Measurements from ENCODE around the gene ABHD16B. TPM values are rescaled to one million over a fixed set of nuclear protein-coding genes. Genes with fewer than 3 reads are reported as not detected.

The ABHD16B gene
- total and polyA plus RNA-seq, 2 donors (not counting 3 experiments of a cell fraction or from before 2014, with no cell fraction given) = not detected

DNA sequence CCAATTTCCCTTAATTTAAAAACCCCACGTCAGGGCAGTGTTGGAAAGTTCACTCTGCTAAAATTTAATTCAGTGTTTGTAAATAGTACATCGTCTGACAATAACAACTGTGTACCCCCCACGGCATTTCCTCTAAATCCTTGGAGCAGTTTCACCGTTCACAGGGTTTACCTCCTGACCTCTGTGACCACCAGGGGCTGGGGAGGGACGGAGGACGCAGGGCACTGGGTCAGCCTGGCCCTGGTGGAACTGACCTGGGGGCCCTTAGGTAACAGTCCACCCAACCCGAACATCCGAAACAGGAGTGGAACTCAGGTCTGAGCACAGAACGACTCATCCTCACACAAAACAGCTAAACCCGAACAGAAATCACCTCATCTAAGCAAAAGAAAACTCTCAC is 32.3 kb upstream of the ABHD16B start:
- intact Hi-C loops (cut with micrococcal nuclease) (loop anchor here (5.0 kb wide), 1 partner anchor 33 kb away; the partner anchor contains the start of gene ABHD16B), dilution Hi-C loops (cut with MboI; ENCODE audit: extremely low pct_ligation_motif_present, low sequenced_read_pairs) (no loop called here)
- DNase-seq (ENCODE audit: low read depth, low spot score) (no peak), FAIRE-seq (no peak)
- Histone ChIP-seq H4K20me1 (replicated peaks; ENCODE audit: control insufficient read depth, extremely low read depth, insufficient read depth, low read length) (no peaks in the 10 kb centered on the region), H3K4me2 (ENCODE audit: insufficient read depth, low read length) (no peak overlapping the region), H3K9me1 (replicated peaks; ENCODE audit: control insufficient read depth, extremely low read depth, insufficient read depth, low read length) (no peaks in the 10 kb centered on the region), H3K4me1 (ENCODE audit: control insufficient read depth, extremely low read depth, insufficient read depth, low read length) (peaks cover 7% of the 10 kb centered on the region), H3K79me2 (ENCODE audit: control insufficient read depth, insufficient read depth, low read length) (no peaks in the 10 kb centered on the region), H3K9ac (replicated peaks; ENCODE audit: extremely low read depth, insufficient read depth, low read length) (no peak overlapping the region), H3K36me3 (ENCODE audit: control insufficient read depth in 2 of 2, extremely low read depth in 1 of 2, insufficient read depth in 2 of 2, low read length in 2 of 2) (no peaks in the 10 kb centered on the region), H2AFZ (ENCODE audit: low read depth, low read length) (no peak overlapping the region), H3K4me3 (replicated peaks in 1 of 3; ENCODE audit: insufficient read depth in 1 of 3, low read depth in 1 of 3, low read length in 3 of 3) (no peak overlapping the region), H3K27ac (ENCODE audit: insufficient read depth, low read depth, low read length) (no peak overlapping the region), H3K9me3 (replicated peaks; ENCODE audit: control insufficient read depth, insufficient read depth, low read length) (no peaks in the 10 kb centered on the region), H3K27me3 (ENCODE audit: control insufficient read depth in 2 of 2, insufficient read depth in 2 of 2, low read length in 2 of 2) (peaks cover 18 to 32% of the 10 kb centered on the region in 2 experiments)
- CTCF ChIA-PET = no interaction called here
- POLR2A ChIA-PET = no interaction called here
- no TSS peak for BruUV-seq (replicated peaks)
- TF ChIP-seq GATA2 (IDR thresholded peaks at IDR 0.05; ENCODE audit: insufficient read depth, insufficient read length, low read depth, low read length) = no peak
- TF ChIP-seq MYC (IDR thresholded peaks at IDR 0.05; ENCODE audit: low read depth, low read length) = no peak
- TF ChIP-seq JUN (IDR thresholded peaks at IDR 0.05; ENCODE audit: borderline replicate concordance, insufficient read depth, insufficient read length, low read depth) = no peak
- no peak for TF ChIP-seq POLR2AphosphoS5 (IDR thresholded peaks at IDR 0.05; ENCODE audit: insufficient read depth, low read depth, low read length)
- TF ChIP-seq, protein P1, sequence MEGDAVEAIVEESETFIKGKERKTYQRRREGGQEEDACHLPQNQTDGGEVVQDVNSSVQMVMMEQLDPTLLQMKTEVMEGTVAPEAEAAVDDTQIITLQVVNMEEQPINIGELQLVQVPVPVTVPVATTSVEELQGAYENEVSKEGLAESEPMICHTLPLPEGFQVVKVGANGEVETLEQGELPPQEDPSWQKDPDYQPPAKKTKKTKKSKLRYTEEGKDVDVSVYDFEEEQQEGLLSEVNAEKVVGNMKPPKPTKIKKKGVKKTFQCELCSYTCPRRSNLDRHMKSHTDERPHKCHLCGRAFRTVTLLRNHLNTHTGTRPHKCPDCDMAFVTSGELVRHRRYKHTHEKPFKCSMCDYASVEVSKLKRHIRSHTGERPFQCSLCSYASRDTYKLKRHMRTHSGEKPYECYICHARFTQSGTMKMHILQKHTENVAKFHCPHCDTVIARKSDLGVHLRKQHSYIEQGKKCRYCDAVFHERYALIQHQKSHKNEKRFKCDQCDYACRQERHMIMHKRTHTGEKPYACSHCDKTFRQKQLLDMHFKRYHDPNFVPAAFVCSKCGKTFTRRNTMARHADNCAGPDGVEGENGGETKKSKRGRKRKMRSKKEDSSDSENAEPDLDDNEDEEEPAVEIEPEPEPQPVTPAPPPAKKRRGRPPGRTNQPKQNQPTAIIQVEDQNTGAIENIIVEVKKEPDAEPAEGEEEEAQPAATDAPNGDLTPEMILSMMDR (IDR thresholded peaks at IDR 0.05; ENCODE audit: extremely low read depth in 1 of 2, insufficient read depth in 1 of 2, low read depth in 1 of 2, low read length in 2 of 2) = no peak
- no peak for TF ChIP-seq FOS (IDR thresholded peaks at IDR 0.05; ENCODE audit: borderline replicate concordance, insufficient read depth, low read length)
- no peak for TF ChIP-seq EZH2 (IDR thresholded peaks at IDR 0.05; ENCODE audit: borderline replicate concordance, low read depth, low read length, severe bottlenecking)
- no peak for TF ChIP-seq MAX (IDR thresholded peaks at IDR 0.05; ENCODE audit: insufficient read depth, insufficient read length)
- no peak for TF ChIP-seq POLR2A (IDR thresholded peaks at IDR 0.05; ENCODE audit: low read depth, low read length)

Measured in endothelial cell of umbilical vein (primary cell).